Measurements from ENCODE around the gene FAM20C. TPM values are rescaled to one million over a fixed set of nuclear protein-coding genes. Genes with fewer than 3 reads are reported as not detected.

FAM20C gene
- total and polyA plus RNA-seq, 2 donors (not counting 3 experiments of a cell fraction or from before 2014, with no cell fraction given): 14.2 to 34.5 TPM

GRCh38 chr7:179209-179681 is 13.1 kb upstream of the FAM20C start:
- no peak overlapping the region for H3K9ac ChIP-seq (replicated peaks; ENCODE audit: extremely low read depth, insufficient read depth, low read length)
- H3K9me3 ChIP-seq (replicated peaks; ENCODE audit: control insufficient read depth, insufficient read depth, low read length): no peaks in the 10 kb centered on the region
- intact Hi-C loops (cut with micrococcal nuclease): no loop called here
- no peaks in the 10 kb centered on the region for H3K79me2 ChIP-seq (ENCODE audit: control insufficient read depth, insufficient read depth, low read length)
- H3K4me2 ChIP-seq (ENCODE audit: insufficient read depth, low read length): no peak overlapping the region
- H3K27me3 ChIP-seq (ENCODE audit: control insufficient read depth in 2 of 2, insufficient read depth in 2 of 2, low read length in 2 of 2): no peaks in the 10 kb centered on the region
- no TSS peak for BruUV-seq (replicated peaks)
- dilution Hi-C loops (cut with MboI; ENCODE audit: extremely low pct_ligation_motif_present, low sequenced_read_pairs): no loop called here
- H3K4me3 ChIP-seq (replicated peaks in 1 of 3; ENCODE audit: insufficient read depth in 1 of 3, low read depth in 1 of 3, low read length in 3 of 3): no peak overlapping the region
- FAIRE-seq: no peak
- no peaks in the 10 kb centered on the region for H3K9me1 ChIP-seq (replicated peaks; ENCODE audit: control insufficient read depth, extremely low read depth, insufficient read depth, low read length)
- H4K20me1 ChIP-seq (replicated peaks; ENCODE audit: control insufficient read depth, extremely low read depth, insufficient read depth, low read length): no peaks in the 10 kb centered on the region
- H3K27ac ChIP-seq (ENCODE audit: insufficient read depth, low read depth, low read length): no peak overlapping the region
- ChIA-PET CTCF (interaction anchor here (1.0 to 1.1 kb wide), 2 partner anchors 9 to 115 kb away, joined by 3 read pairs; no protein-coding TSS in a partner anchor), POLR2A (no interaction called here)
- no peaks in the 10 kb centered on the region for H3K36me3 ChIP-seq (ENCODE audit: control insufficient read depth in 2 of 2, extremely low read depth in 1 of 2, insufficient read depth in 2 of 2, low read length in 2 of 2)
- DNase-seq (ENCODE audit: low read depth, low spot score): no peak
- no peak overlapping the region for H2AFZ ChIP-seq (ENCODE audit: low read depth, low read length)
- no peaks in the 10 kb centered on the region for H3K4me1 ChIP-seq (ENCODE audit: control insufficient read depth, extremely low read depth, insufficient read depth, low read length)
- TF ChIP-seq MAX (IDR thresholded peaks at IDR 0.05; ENCODE audit: insufficient read depth, insufficient read length): no peak

DNA sequence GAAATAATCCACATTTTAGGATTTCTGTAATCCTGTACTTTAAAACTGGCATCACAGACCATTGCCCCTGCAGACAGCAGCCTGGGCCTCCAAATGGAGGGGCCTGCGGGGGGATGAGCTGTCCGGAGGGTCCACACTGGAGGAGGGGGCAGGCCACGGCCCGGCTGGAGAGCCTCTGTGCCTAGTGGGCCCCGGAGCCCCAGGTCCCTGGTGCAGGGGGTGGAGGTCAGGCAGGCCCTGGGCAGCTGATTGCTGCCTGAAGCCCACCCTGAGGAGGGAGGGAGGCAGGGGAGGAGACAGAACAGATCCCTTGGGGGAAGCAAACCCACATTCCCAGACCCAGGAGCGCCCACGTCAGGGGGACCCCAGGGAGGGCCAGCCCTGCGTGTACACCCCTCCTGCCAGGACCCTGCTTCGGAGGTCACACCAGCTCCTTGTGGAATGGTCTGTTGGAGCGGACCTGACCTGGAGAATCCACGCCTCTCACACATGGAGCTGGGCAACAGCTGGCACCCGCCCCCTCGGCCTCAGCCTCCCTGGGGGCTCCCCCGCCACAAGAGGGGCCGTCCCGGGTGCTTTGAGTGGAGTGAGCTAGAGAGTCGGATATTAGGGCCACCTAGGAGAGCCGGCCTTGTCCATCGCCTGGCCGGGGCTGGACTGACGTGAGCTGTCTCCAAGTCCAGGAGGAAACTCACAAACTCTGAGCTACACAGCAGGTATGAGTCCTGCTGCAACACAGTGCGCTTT is 12.2 kb upstream of the FAM20C start:
- FAIRE-seq: no peak
- Histone ChIP-seq H3K4me2 (ENCODE audit: insufficient read depth, low read length) (no peak overlapping the region), H2AFZ (ENCODE audit: low read depth, low read length) (no peak overlapping the region), H3K9me3 (replicated peaks; ENCODE audit: control insufficient read depth, insufficient read depth, low read length) (no peaks in the 10 kb centered on the region), H3K4me1 (ENCODE audit: control insufficient read depth, extremely low read depth, insufficient read depth, low read length) (no peaks in the 10 kb centered on the region), H3K36me3 (ENCODE audit: control insufficient read depth in 2 of 2, extremely low read depth in 1 of 2, insufficient read depth in 2 of 2, low read length in 2 of 2) (no peaks in the 10 kb centered on the region), H4K20me1 (replicated peaks; ENCODE audit: control insufficient read depth, extremely low read depth, insufficient read depth, low read length) (no peaks in the 10 kb centered on the region), H3K9ac (replicated peaks; ENCODE audit: extremely low read depth, insufficient read depth, low read length) (no peak overlapping the region), H3K27ac (ENCODE audit: insufficient read depth, low read depth, low read length) (no peak overlapping the region), H3K9me1 (replicated peaks; ENCODE audit: control insufficient read depth, extremely low read depth, insufficient read depth, low read length) (no peaks in the 10 kb centered on the region), H3K27me3 (ENCODE audit: control insufficient read depth in 2 of 2, insufficient read depth in 2 of 2, low read length in 2 of 2) (no peaks in the 10 kb centered on the region), H3K4me3 (replicated peaks in 1 of 3; ENCODE audit: insufficient read depth in 1 of 3, low read depth in 1 of 3, low read length in 3 of 3) (no peak overlapping the region), H3K79me2 (ENCODE audit: control insufficient read depth, insufficient read depth, low read length) (no peaks in the 10 kb centered on the region)
- TF ChIP-seq POLR2A (IDR thresholded peaks at IDR 0.05; ENCODE audit: low read depth, low read length) (no peak), MAX (IDR thresholded peaks at IDR 0.05; ENCODE audit: insufficient read depth, insufficient read length) (no peak), POLR2AphosphoS5 (IDR thresholded peaks at IDR 0.05; ENCODE audit: insufficient read depth, low read depth, low read length) (no peak), MYC (IDR thresholded peaks at IDR 0.05; ENCODE audit: low read depth, low read length) (no peak), FOS (IDR thresholded peaks at IDR 0.05; ENCODE audit: borderline replicate concordance, insufficient read depth, low read length) (no peak), EZH2 (IDR thresholded peaks at IDR 0.05; ENCODE audit: borderline replicate concordance, low read depth, low read length, severe bottlenecking) (no peak), GATA2 (IDR thresholded peaks at IDR 0.05; ENCODE audit: insufficient read depth, insufficient read length, low read depth, low read length) (no peak), JUN (IDR thresholded peaks at IDR 0.05; ENCODE audit: borderline replicate concordance, insufficient read depth, insufficient read length, low read depth) (no peak)
- TF ChIP-seq, protein P1, sequence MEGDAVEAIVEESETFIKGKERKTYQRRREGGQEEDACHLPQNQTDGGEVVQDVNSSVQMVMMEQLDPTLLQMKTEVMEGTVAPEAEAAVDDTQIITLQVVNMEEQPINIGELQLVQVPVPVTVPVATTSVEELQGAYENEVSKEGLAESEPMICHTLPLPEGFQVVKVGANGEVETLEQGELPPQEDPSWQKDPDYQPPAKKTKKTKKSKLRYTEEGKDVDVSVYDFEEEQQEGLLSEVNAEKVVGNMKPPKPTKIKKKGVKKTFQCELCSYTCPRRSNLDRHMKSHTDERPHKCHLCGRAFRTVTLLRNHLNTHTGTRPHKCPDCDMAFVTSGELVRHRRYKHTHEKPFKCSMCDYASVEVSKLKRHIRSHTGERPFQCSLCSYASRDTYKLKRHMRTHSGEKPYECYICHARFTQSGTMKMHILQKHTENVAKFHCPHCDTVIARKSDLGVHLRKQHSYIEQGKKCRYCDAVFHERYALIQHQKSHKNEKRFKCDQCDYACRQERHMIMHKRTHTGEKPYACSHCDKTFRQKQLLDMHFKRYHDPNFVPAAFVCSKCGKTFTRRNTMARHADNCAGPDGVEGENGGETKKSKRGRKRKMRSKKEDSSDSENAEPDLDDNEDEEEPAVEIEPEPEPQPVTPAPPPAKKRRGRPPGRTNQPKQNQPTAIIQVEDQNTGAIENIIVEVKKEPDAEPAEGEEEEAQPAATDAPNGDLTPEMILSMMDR (IDR thresholded peaks at IDR 0.05; ENCODE audit: extremely low read depth in 1 of 2, insufficient read depth in 1 of 2, low read depth in 1 of 2, low read length in 2 of 2): no peak
- ChIA-PET CTCF (interaction anchor here (1.1 to 1.3 kb wide), 2 partner anchors 12 to 116 kb away, joined by 3 to 4 read pairs; partner anchors contain the start of gene FAM20C), POLR2A (interaction anchor here (1.1 kb wide), 1 partner anchor 12 kb away, joined by 3 read pairs; no protein-coding TSS in a partner anchor)
- intact Hi-C loops (cut with micrococcal nuclease): no loop called here
- BruUV-seq (replicated peaks): no TSS peak
- dilution Hi-C loops (cut with MboI; ENCODE audit: extremely low pct_ligation_motif_present, low sequenced_read_pairs): no loop called here
- no peak for DNase-seq (ENCODE audit: low read depth, low spot score)
